CD4-positive, alpha-beta T cell treated with Interferon alpha-2 for 1 hour (primary cell): ENCODE measurements around the gene IL21.
"Not testable (repeated sequence)": the region's sequence is repeated elsewhere in the genome, so short reads cannot be mapped to it uniquely, and the experiment has no call there.

Source experiments
- DNase-seq, 2 donors: peaks; one replicate each; pipeline ENCODE4 v3.0.0-alpha.2; 2020 to 2022

Gene IL21

GRCh38 chr4:122621016-122621507 lies at the start of gene IL21:
Gene IL21 (minus strand): TSS chr4:122621066. CDS start chr4:122621011, 55 bp downstream.
- no peak for DNase-seq

- no peak for DNase-seq
Measured at GRCh38 chr4:122669911-122670738, 49.3 kb upstream of the IL21 start.

GRCh38 chr4:122668241-122668640 lies 47.4 kb upstream of the IL21 start:
- no peak for DNase-seq

DNA sequence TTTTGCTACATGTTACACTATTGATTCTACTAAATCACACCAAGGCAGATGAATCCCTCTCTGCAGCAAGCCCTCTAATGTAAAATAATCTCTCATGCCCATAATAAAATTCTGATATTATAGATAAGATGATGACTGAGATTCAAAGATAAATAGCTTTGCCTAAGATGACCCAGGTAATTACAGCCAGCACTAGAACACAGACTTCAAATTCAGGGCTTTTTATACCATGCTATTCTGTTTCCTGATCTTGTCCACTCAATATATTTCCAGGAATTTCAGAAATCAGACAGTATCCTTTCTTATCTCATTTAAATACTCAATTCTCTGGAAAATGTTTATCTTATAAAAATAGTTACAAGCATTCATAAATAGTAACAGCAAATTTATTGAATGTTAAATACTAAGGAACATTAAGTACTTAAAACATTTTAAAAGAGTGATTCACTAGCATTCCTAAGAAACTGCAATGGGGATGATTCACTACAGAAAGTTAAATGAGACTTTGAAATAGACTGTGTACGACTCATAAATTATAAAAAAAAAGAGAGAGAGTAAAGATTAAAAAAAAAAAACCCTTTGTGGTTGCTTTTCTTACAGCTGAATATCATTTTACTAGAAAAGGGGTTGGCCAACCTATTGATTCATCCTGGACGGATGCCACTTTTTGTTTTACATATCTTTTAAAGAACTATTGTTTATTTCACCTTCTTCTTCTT lies 45.8 kb upstream of the IL21 start:
- DNase-seq: peak in 1 of 2 donors; percentile 20

DNA sequence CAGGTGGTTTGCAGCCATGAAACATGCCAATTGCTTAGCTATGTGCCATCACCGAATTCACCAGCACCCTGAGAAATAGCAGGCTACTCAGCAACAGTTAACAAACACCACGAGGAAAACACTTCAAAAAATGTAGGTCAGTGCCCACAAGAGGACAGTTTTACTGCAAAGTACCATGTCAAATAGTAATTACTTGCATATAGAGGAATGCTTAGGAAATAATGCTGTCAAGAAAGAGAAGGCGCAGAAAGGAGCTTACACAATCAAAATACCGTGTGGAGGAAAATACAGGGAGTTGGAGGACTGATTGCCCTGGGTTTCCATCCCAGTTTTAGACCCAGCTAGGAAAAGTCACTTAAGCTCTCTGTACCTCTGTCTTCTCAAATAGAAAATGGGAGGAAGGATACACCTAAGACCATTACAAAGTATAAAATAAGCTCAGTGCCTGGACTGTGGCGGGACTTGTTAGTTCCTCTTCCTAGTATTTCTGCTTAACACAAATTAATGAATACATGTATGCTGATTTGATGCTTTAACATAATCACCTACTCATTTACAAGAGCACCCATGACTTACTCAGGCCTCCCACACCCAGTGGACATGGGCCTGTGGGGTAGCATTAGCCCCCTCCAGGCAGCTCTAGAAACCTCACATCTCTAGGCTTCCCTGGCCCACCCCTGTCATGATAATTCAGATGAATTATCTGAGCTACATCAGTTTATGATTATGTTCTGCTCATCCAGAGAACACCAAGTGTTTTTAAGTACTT lies 44.5 kb upstream of the IL21 start:
- DNase-seq: no peak

GRCh38 chr4:122663814-122664610 lies 43.1 kb upstream of the IL21 start:
- no peak for DNase-seq

DNA sequence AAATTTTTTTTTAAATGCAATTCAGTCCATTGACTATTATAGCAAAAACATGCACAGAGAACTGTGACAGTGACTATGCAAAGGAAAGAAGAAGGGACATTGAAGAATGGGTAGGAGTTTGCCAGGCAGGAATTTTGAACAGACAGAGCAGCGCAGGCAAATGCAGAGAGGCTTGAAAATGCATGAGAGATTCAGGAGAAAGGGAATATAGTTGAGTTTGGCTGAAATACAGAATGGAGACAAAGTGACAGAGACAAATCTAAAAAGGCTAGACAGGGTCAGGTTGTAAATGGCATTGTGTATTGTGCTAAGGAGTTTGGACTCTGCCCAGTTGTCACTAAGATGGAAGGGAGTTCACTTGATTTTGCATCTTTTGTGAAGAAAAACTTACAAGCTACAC lies 42.4 kb upstream of the IL21 start:
- no peak for DNase-seq

- no peak for DNase-seq
Measured at GRCh38 chr4:122662701-122663100, 41.8 kb upstream of the IL21 start.

GRCh38 chr4:122661176-122662160 lies 40.6 kb upstream of the IL21 start:
- DNase-seq: no peak

DNA sequence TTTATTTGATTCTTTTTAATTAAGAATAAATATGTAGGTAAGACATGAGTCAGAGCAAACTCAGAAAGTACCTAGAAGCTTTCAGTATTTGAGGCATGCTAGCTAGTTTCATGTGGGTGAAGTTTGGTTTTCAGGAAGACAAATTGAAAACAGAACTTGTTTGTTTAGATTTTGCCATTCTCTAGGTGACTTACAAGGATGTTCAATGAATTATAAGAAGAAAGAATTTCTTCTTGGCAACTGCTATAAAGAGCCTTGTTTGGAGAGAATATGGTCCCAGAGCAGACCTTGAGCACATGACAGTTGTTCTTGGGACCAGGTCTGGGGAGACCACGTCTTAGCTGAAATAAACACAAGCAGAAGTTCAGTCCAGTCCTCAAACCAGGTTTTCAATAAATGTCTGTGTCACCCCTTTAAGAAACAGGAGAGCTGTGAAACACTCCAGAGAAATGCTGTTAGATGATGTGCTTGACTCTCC lies 38.0 kb upstream of the IL21 start:
- DNase-seq: no peak

DNA sequence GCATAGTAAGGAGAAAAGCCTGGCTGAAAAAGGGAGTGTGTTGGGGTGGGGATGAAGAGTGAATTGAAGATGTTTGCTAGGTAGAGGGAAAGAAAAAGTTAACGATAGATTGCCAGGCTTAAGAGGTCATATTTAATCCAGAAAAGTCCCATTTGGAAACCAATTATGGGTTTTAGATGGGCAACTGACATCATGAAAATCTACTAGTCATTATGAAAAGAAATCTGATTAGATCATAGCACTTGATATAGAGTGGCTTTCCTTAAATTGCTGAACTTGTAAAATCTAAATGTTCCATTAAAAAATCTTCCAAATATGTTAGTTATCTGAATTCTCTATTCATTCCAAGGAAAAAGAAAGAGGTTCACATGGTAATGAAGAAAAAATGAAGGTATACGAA lies 37.5 kb upstream of the IL21 start:
- DNase-seq: no peak

DNA sequence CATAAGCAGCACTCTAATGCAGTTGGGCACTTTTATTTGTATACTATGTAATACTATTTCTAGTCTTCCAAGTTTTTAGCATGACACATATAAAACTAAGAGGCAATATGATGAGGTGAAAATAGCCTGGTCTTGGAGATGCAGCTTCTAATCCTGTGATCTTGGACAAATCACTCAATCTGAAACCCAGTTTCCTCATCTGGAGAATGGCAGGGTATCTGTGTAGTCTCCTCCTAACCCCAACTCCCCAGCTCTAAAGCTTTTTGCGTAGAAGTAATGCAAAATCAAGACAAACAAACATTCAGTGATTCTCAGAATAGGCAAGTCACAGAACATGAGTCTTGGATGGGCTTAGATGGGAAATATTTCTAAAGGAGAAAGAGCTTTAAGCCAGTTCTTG lies 36.7 kb upstream of the IL21 start:
- DNase-seq: no peak

DNA sequence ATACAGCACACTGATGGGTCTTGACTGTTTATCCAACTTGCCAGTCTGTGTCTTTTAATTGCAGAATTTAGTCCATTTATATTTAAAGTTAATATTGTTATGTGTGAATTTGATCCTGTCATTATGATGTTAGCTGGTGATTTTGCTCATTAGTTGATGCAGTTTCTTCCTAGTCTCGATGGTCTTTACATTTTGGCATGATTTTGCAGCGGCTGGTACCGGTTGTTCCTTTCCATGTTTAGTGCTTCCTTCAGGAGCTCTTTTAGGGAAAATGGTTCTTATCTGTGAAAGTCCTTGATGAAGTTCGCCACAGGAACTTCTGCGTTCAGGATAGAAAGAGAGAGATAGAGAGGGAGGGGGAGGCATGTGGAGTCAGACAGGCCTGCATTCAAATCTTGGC lies 35.7 kb upstream of the IL21 start:
- not testable (repeated sequence) for DNase-seq

- peak; percentile 22 to 70 for DNase-seq
Measured at GRCh38 chr4:122652379-122652778, 31.5 kb upstream of the IL21 start.

- no peak for DNase-seq
Measured at GRCh38 chr4:122650148-122650547, 29.3 kb upstream of the IL21 start.

GRCh38 chr4:122647656-122648055 lies 26.8 kb upstream of the IL21 start:
- no peak for DNase-seq

DNA sequence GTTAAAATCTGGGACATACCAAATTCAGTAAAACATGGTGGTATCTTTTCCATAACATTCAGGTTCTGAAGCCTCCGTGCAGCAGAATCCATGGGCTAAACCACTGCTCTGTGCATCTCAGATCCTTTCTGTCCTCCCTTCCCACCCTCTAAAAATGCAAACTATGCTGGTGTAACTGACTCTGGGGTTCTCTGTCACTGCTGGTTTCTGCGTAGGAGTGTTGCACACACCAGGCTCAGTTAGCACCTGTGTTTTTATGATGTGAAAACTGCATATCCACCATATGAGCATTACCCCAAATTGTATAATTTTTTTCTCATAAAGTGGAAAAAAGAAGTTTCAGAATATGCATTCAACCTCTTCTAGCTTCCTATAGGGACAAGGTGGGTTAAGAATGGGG lies 22.4 kb upstream of the IL21 start:
- DNase-seq: no peak

DNA sequence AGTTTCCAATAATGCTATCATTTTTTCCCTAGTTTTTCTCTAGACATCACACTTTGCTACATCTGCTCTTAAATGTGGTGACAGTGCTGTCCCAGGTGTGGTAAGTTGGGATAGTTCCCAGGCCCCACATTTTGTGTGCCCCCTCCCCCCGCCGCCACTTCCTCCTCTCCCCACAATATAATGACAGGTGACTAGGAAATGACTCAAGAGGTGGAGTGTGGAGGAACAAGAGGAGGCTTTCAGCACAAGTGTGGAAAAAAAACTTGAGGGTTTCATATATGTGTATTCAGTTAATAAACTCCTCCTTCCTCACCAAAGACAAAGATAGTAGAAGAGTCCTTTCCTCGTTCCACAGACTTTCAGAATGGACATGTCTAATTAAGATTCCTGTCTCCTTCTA lies 18.3 kb upstream of the IL21 start:
- no peak for DNase-seq

- no peak for DNase-seq
Measured at GRCh38 chr4:122636697-122637096, 15.8 kb upstream of the IL21 start.

- peak in 1 of 2 donors; percentile 32 for DNase-seq
Measured at GRCh38 chr4:122635205-122635604, 14.3 kb upstream of the IL21 start.

DNA sequence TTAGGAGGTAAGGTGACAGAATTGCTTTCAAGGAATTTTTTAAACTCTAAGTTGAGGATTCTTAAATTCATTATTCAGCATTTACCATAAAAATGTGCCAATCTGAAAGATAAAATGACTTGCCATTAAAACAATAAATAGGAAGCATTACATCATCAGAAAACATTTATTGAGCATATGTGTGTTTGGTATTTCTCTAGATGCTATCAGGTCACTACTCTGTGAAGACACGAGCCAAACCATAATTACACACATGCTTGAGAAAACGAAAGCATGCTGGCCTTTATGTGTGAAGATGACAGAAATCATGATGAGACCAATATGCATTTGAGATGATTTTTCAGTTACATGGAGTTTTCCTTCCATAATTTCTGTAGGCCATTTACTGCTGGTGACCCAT lies 12.3 kb upstream of the IL21 start:
- peak in 1 of 2 donors; percentile 29 for DNase-seq
